IMR-90 (cell line): ENCODE results near the gene TMEM52. TPM values are rescaled to one million over a fixed set of nuclear protein-coding genes. Genes with fewer than 3 reads are reported as not detected.

Source experiments
- ATAC-seq: fragments of 200-7000 bp; cut with Tn5 transposase; 2 replicates; pipeline ENCODE4 v1.9.1; 2020; ENCODE audit warnings: low read depth, mild to moderate bottlenecking, moderate library complexity
- BruUV-seq: library from RNA; stranded (reverse); fragments of 400-500 nt; replicated peaks from 2 replicates; lab custom pipeline; 2021; lab: Mats Ljungman, UMichigan
- CTCF ChIA-PET: fragments of 300-600 bp; formaldehyde crosslinking; extraction: SDS; loops from one replicate; lab custom pipeline; 2021; ENCODE audit warnings: antibody characterized with exemption; lab: Yijun Ruan, JAX
- POLR2A ChIA-PET: fragments of 300-600 bp; sonication (Branson Sonifier 250); formaldehyde crosslinking; loops from one replicate; lab custom pipeline; 2022; ENCODE audit warnings: antibody characterized with exemption; ENCODE audit not compliant: unreplicated experiment; lab: Charles Lee
- DNase-seq: peaks from one replicate; pipeline ENCODE4 v3.0.0; 2013
- H2AFZ ChIP-seq: replicated peaks from 2 replicates; pipeline ENCODE3; 2013; ENCODE audit warnings: low read length, mild to moderate bottlenecking; ENCODE audit not compliant: poor library complexity
- H2AK5ac ChIP-seq: 2 replicates; pipeline ENCODE4 v1.6.1; 2013; ENCODE audit warnings: low read depth, low read length, inconsistent platforms
- H2AK9ac ChIP-seq: replicated peaks from 2 replicates; pipeline ENCODE3; 2013; ENCODE audit warnings: mild to moderate bottlenecking, low read depth, low read length, moderate library complexity; ENCODE audit not compliant: poor library complexity
- H2BK120ac ChIP-seq: 2 replicates; pipeline ENCODE4 v1.6.1; 2013; ENCODE audit warnings: low read depth, low read length, inconsistent platforms
- H2BK15ac ChIP-seq: 3 replicates; pipeline ENCODE4 v1.6.1; 2013; ENCODE audit warnings: low read depth, low read length, inconsistent platforms
- H2BK20ac ChIP-seq: 2 replicates; pipeline ENCODE4 v1.6.1; 2013; ENCODE audit warnings: low read depth, mild to moderate bottlenecking, inconsistent platforms, low read length, moderate library complexity
- H2BK5ac ChIP-seq: 2 replicates; pipeline ENCODE4 v1.6.1; 2013; ENCODE audit warnings: mild to moderate bottlenecking, low read depth, low read length, inconsistent platforms; ENCODE audit not compliant: poor library complexity, severe bottlenecking
- H3K14ac ChIP-seq: replicated peaks from 2 replicates; pipeline ENCODE4 v1.6.1; 2013; ENCODE audit warnings: low read depth, low read length, inconsistent platforms
- H3K18ac ChIP-seq: 2 replicates; pipeline ENCODE4 v1.6.1; 2013; ENCODE audit warnings: low read depth, low read length, control low read depth
- H3K23ac ChIP-seq: 2 replicates; pipeline ENCODE4 v1.6.1; 2013; ENCODE audit warnings: low read depth, low read length, inconsistent platforms
- H3K27ac ChIP-seq: 2 replicates; pipeline ENCODE4 v1.5.1; 2013; ENCODE audit warnings: mild to moderate bottlenecking, control low read depth, low read length; ENCODE audit not compliant: insufficient read depth
- H3K27me3 ChIP-seq: 2 replicates; pipeline ENCODE4 v1.6.1; 2013; ENCODE audit warnings: low read length; ENCODE audit not compliant: control insufficient read depth, insufficient read depth
- H3K36me3 ChIP-seq: 2 replicates; pipeline ENCODE4 v1.6.1; 2013; ENCODE audit warnings: low read length, mixed read lengths; ENCODE audit not compliant: control insufficient read depth, insufficient read depth
- H3K4ac ChIP-seq: 2 replicates; pipeline ENCODE4 v1.6.1; 2013; ENCODE audit warnings: low read depth, low read length, inconsistent platforms
- H3K4me1 ChIP-seq: 2 replicates; pipeline ENCODE4 v1.6.1; 2013; ENCODE audit warnings: low read length, mixed read lengths; ENCODE audit not compliant: control insufficient read depth, insufficient read depth
- H3K4me2 ChIP-seq: 2 replicates; pipeline ENCODE4 v1.6.1; 2013; ENCODE audit warnings: low read depth, mild to moderate bottlenecking, control low read depth, low read length, moderate library complexity
- H3K4me3 ChIP-seq: 2 replicates; pipeline ENCODE4 v1.5.1; 2013; ENCODE audit warnings: low read depth, mild to moderate bottlenecking, control low read depth, low read length, moderate library complexity; ENCODE audit not compliant: insufficient read depth
- H3K56ac ChIP-seq: 2 replicates; pipeline ENCODE4 v1.6.1; 2013; ENCODE audit warnings: low read length, inconsistent platforms; ENCODE audit not compliant: insufficient read depth; ENCODE audit errors: extremely low read depth
- H3K79me1 ChIP-seq, 2 experiments: 2 replicates each; pipeline ENCODE4 v1.6.1; 2013; ENCODE audit warnings: low read length in 2 of 2, inconsistent platforms in 1 of 2, low read depth in 1 of 2
- H3K9ac ChIP-seq: 2 replicates; pipeline ENCODE4 v1.6.1; 2013; ENCODE audit warnings: low read depth, low read length, control low read depth
- H3K9me1 ChIP-seq: 2 replicates; pipeline ENCODE4 v1.6.1; 2013; ENCODE audit warnings: low read length, inconsistent platforms; ENCODE audit not compliant: insufficient read depth
- H3K9me3 ChIP-seq: 2 replicates; pipeline ENCODE4 v1.6.1; 2013; ENCODE audit warnings: low read length; ENCODE audit not compliant: control insufficient read depth, insufficient read depth
- H4K20me1 ChIP-seq: 2 replicates; pipeline ENCODE4 v1.6.1; 2013; ENCODE audit warnings: low read length, inconsistent platforms; ENCODE audit not compliant: insufficient read depth
- H4K5ac ChIP-seq: 2 replicates; pipeline ENCODE4 v1.6.1; 2013; ENCODE audit warnings: mild to moderate bottlenecking, low read depth, low read length, control low read depth
- H4K8ac ChIP-seq, 2 experiments: 2 replicates each; pipeline ENCODE4 v1.6.1; 2013; ENCODE audit warnings: low read depth in 2 of 2, low read length in 2 of 2, control low read depth in 1 of 2, inconsistent platforms in 1 of 2
- H4K91ac ChIP-seq: 2 replicates; pipeline ENCODE4 v1.6.1; 2013; ENCODE audit warnings: low read depth, low read length, inconsistent platforms; ENCODE audit not compliant: insufficient read depth
- BHLHE40 ChIP-seq: fragments of 150-350 bp; IDR thresholded peaks from 2 replicates; pipeline ENCODE4 v1.6.1; 2016; ENCODE audit warnings: mild to moderate bottlenecking, low read depth, low read length
- WGBS, 2 experiments: methylation state at CpG; one replicate each; pipeline versions ENCODE4 v1.1.5 to v1.1.7; 2013; ENCODE audit warnings: missing lambda C conversion rate in 2 of 2; ENCODE audit not compliant: insufficient read length in 1 of 2; ENCODE audit errors: extremely low coverage in 2 of 2; 5-methylcytosine and 5-hydroxymethylcytosine counted together
- dilution Hi-C: fragments of 300-500 bp; cut with HindIII; formaldehyde crosslinking; loops from one replicate; pipeline ENCODE4 v1.14.3; 2018; ENCODE audit warnings: low sequenced_read_pairs; ENCODE audit not compliant: unreplicated experiment
- in situ Hi-C: fragments of 300-500 bp; cut with MboI; formaldehyde crosslinking; loops from 3 replicates; pipeline ENCODE4 v1.14.3; 2019; ENCODE audit warnings: low sequenced_read_pairs, inconsistent platforms, mixed read lengths
- intact Hi-C: fragments of 100-400 bp; cut with micrococcal nuclease; formaldehyde crosslinking; loops from 2 replicates; pipeline ENCODE4 v1.10.0; 2022
- polyA plus RNA-seq, 3 experiments: library from polyadenylated mRNA; depleted of rRNA; stranded (reverse); fragments of >200 nt; gene quantifications; 2 replicates each; pipeline ENCODE4 v1.2.3, GENCODE V29; 2012; ENCODE audit warnings: low replicate concordance in 1 of 3
- total RNA-seq: library from RNA; depleted of rRNA; stranded (reverse); fragments of >200 nt; gene quantifications from 2 replicates; pipeline ENCODE4 v1.2.3, GENCODE V29; 2012

TMEM52 gene
- total and polyA plus RNA-seq, 2 of the 4 experiments (the other 2 are of a cell fraction): 0.54 to 1.3 TPM

GRCh38 chr1:1916851-1917251 is 2.2 kb downstream of the TMEM52 start:
- Histone ChIP-seq H3K27ac (no peak overlapping the region), H3K79me1 (no peaks in the 10 kb centered on the region), H3K27me3 (peaks cover 3% of the 10 kb centered on the region; the same call in 1 of the 2 replicates), H2AFZ (no peak overlapping the region), H3K36me3 (no peaks in the 10 kb centered on the region), H4K20me1 (no peaks in the 10 kb centered on the region), H3K18ac (no peak overlapping the region), H3K23ac (no peak overlapping the region), H4K8ac (no peak overlapping the region), H2AK9ac (no peak overlapping the region), H2BK20ac (no peak overlapping the region), H2AK5ac (no peak overlapping the region), H3K9ac (no peak overlapping the region), H2BK15ac (no peak overlapping the region), H3K4ac (no peak overlapping the region), H4K91ac (no peak overlapping the region), H3K4me3 (no peak overlapping the region), H3K9me1 (peaks cover 4% of the 10 kb centered on the region; the same call in 1 of the 2 replicates), H2BK5ac (no peak overlapping the region), H4K5ac (no peak overlapping the region), H3K4me2 (no peak overlapping the region), H3K14ac (no peak overlapping the region), H2BK120ac (no peak overlapping the region), H3K9me3 (no peaks in the 10 kb centered on the region), H3K4me1 (peaks cover 2% of the 10 kb centered on the region; the same call in 1 of the 2 replicates), H3K56ac (no peak overlapping the region)
- TF ChIP-seq BHLHE40: no peak
- BruUV-seq: no TSS peak
- dilution Hi-C loops: no loop called here
- ChIA-PET POLR2A (no interaction called here), CTCF (no interaction called here)
- no peak for ATAC-seq
- DNase-seq: no peak
- in situ Hi-C loops: no loop called here
- intact Hi-C loops: no loop called here
- 74% methylated on average over 9 of the region's 19 CpGs; no CpG with 5 or more reads in 1 of the 2 experiments for WGBS, 2 experiments
